IPS-18a (cell line): ENCODE data around the gene PTPRM.

Source experiments
- H3K27ac ChIP-seq: one replicate; pipeline ENCODE4 v1.5.1; 2013; ENCODE audit warnings: low read length
- H3K27me3 ChIP-seq: one replicate; pipeline ENCODE4 v1.6.1; 2013; ENCODE audit warnings: mild to moderate bottlenecking, low read length; ENCODE audit not compliant: control insufficient read depth, insufficient read depth
- H3K36me3 ChIP-seq: one replicate; pipeline ENCODE4 v1.6.1; 2013; ENCODE audit warnings: low read depth, low read length; ENCODE audit not compliant: control insufficient read depth
- H3K4me1 ChIP-seq: one replicate; pipeline ENCODE4 v1.6.1; 2013; ENCODE audit warnings: low read depth, low read length; ENCODE audit not compliant: control insufficient read depth
- H3K4me3 ChIP-seq: one replicate; pipeline ENCODE4 v1.5.1; 2013; ENCODE audit warnings: low read length
- H3K9ac ChIP-seq: one replicate; pipeline ENCODE4 v1.6.1; 2013; ENCODE audit warnings: mild to moderate bottlenecking, low read length, moderate library complexity
- H3K9me3 ChIP-seq: one replicate; pipeline ENCODE4 v1.6.1; 2013; ENCODE audit warnings: low read depth, low read length; ENCODE audit not compliant: control insufficient read depth

PTPRM gene

GRCh38 chr18:8314124-8314523 lies 747.0 kb downstream of the PTPRM start:
- Histone ChIP-seq H3K9me3 (no peaks in the 10 kb centered on the region), H3K4me3 (no peak overlapping the region), H3K27ac (no peak overlapping the region), H3K36me3 (no peaks in the 10 kb centered on the region), H3K27me3 (no peaks in the 10 kb centered on the region), H3K4me1 (peaks cover 11% of the 10 kb centered on the region), H3K9ac (no peak overlapping the region)

- Histone ChIP-seq H3K9me3 (no peaks in the 10 kb centered on the region), H3K9ac (no peak overlapping the region)
Observed at GRCh38 chr18:8319798-8320489, 752.8 kb downstream of the PTPRM start.

GRCh38 chr18:8322486-8322885 lies 755.4 kb downstream of the PTPRM start:
- no peaks in the 10 kb centered on the region for H3K9me3 ChIP-seq
- no peak overlapping the region for H3K9ac ChIP-seq
- no peaks in the 10 kb centered on the region for H3K36me3 ChIP-seq
- H3K27ac ChIP-seq, result no peak overlapping the region
- no peak overlapping the region for H3K4me3 ChIP-seq
- no peaks in the 10 kb centered on the region for H3K27me3 ChIP-seq
- no peaks in the 10 kb centered on the region for H3K4me1 ChIP-seq

More at GRCh38 chr18:8319798-8320489, 752.8 kb downstream of the PTPRM start:
- no peak overlapping the region for H3K4me3 ChIP-seq
- H3K36me3 ChIP-seq, result no peaks in the 10 kb centered on the region
- H3K27ac ChIP-seq, result no peak overlapping the region
- peaks cover 3% of the 10 kb centered on the region for H3K4me1 ChIP-seq
- H3K27me3 ChIP-seq, result no peaks in the 10 kb centered on the region

- Histone ChIP-seq H3K27me3 (no peaks in the 10 kb centered on the region), H3K36me3 (no peaks in the 10 kb centered on the region), H3K9ac (no peak overlapping the region), H3K27ac (no peak overlapping the region), H3K9me3 (no peaks in the 10 kb centered on the region), H3K4me1 (no peaks in the 10 kb centered on the region), H3K4me3 (no peak overlapping the region)
Observed at GRCh38 chr18:8324343-8325065, 757.4 kb downstream of the PTPRM start.

- Histone ChIP-seq H3K27ac (no peak overlapping the region), H3K4me3 (no peak overlapping the region), H3K4me1 (no peaks in the 10 kb centered on the region), H3K27me3 (no peaks in the 10 kb centered on the region), H3K36me3 (no peaks in the 10 kb centered on the region), H3K9me3 (no peaks in the 10 kb centered on the region), H3K9ac (no peak overlapping the region)
Observed at GRCh38 chr18:8326763-8327394, 759.8 kb downstream of the PTPRM start.

- Histone ChIP-seq H3K9me3 (no peaks in the 10 kb centered on the region), H3K36me3 (no peaks in the 10 kb centered on the region), H3K4me3 (no peak overlapping the region), H3K9ac (no peak overlapping the region), H3K27me3 (no peaks in the 10 kb centered on the region), H3K27ac (no peak overlapping the region), H3K4me1 (no peaks in the 10 kb centered on the region)
Observed at GRCh38 chr18:8328126-8328525, 761.0 kb downstream of the PTPRM start.

- Histone ChIP-seq H3K9me3 (no peaks in the 10 kb centered on the region), H3K9ac (no peak overlapping the region), H3K27me3 (no peaks in the 10 kb centered on the region), H3K4me1 (no peaks in the 10 kb centered on the region), H3K36me3 (no peaks in the 10 kb centered on the region), H3K4me3 (no peak overlapping the region), H3K27ac (no peak overlapping the region)
Observed at GRCh38 chr18:8329186-8329771, 762.2 kb downstream of the PTPRM start.

- Histone ChIP-seq H3K9ac (no peak overlapping the region), H3K4me1 (no peaks in the 10 kb centered on the region), H3K27me3 (no peaks in the 10 kb centered on the region), H3K9me3 (no peaks in the 10 kb centered on the region), H3K36me3 (no peaks in the 10 kb centered on the region), H3K27ac (no peak overlapping the region), H3K4me3 (no peak overlapping the region)
Observed at GRCh38 chr18:8330575-8330974, 763.5 kb downstream of the PTPRM start.

- no peaks in the 10 kb centered on the region for H3K4me1 ChIP-seq
- H3K27ac ChIP-seq, result no peak overlapping the region
- H3K4me3 ChIP-seq, result no peak overlapping the region
- H3K27me3 ChIP-seq, result no peaks in the 10 kb centered on the region
- no peaks in the 10 kb centered on the region for H3K9me3 ChIP-seq
- H3K9ac ChIP-seq, result no peak overlapping the region
- no peaks in the 10 kb centered on the region for H3K36me3 ChIP-seq
Observed at GRCh38 chr18:8332286-8332685, 765.2 kb downstream of the PTPRM start.

GRCh38 chr18:8333961-8334360 lies 766.8 kb downstream of the PTPRM start:
- Histone ChIP-seq H3K4me1 (no peaks in the 10 kb centered on the region), H3K27ac (no peak overlapping the region), H3K36me3 (no peaks in the 10 kb centered on the region), H3K9ac (no peak overlapping the region), H3K27me3 (no peaks in the 10 kb centered on the region), H3K9me3 (no peaks in the 10 kb centered on the region), H3K4me3 (no peak overlapping the region)

- Histone ChIP-seq H3K36me3 (no peaks in the 10 kb centered on the region), H3K27ac (no peak overlapping the region), H3K9ac (no peak overlapping the region), H3K4me1 (no peaks in the 10 kb centered on the region), H3K4me3 (no peak overlapping the region), H3K9me3 (no peaks in the 10 kb centered on the region), H3K27me3 (no peaks in the 10 kb centered on the region)
Observed at GRCh38 chr18:8337211-8337610, 770.1 kb downstream of the PTPRM start.
